ENCODE measurements around the gene JAKMIP2. TPM values are rescaled to one million over a fixed set of nuclear protein-coding genes. Genes with fewer than 3 reads are reported as not detected.
A peak's percentile ranks its signal among the peaks of the same experiment; 100 is the strongest.

JAKMIP2 gene
- total RNA-seq, 3 donors from 2014 or later (not counting 1 experiment from before 2014, with no cell fraction given) = 12.2 to 16.1 (median 14.9) TPM

GRCh38 chr5:147751156-147751830, 31.2 kb downstream of the JAKMIP2 start:
- H3K36me3 ChIP-seq (ENCODE audit: control insufficient read depth, insufficient read depth, low read length) = no peaks in the 10 kb centered on the region
- no peak for DNase-seq
- no peaks in the 10 kb centered on the region for H3K27me3 ChIP-seq (ENCODE audit: control insufficient read depth, insufficient read depth, low read length)
- no peak for ATAC-seq
- H3K27ac Mint-ChIP-seq = no peak overlapping the region
- no peaks in the 10 kb centered on the region for H3K4me1 ChIP-seq (ENCODE audit: control insufficient read depth, insufficient read depth, low read length)
- no peaks in the 10 kb centered on the region for H3K9me3 ChIP-seq (ENCODE audit: control insufficient read depth, insufficient read depth, low read length)
- no peak overlapping the region for H3K27ac ChIP-seq (ENCODE audit: low read length)
- H3K36me3 Mint-ChIP-seq = no peaks in the 10 kb centered on the region
- 92% methylated on average over 13 of the region's 13 CpGs for WGBS (ENCODE audit: insufficient coverage)
- intact Hi-C loops (cut with micrococcal nuclease) = no loop called here
- no peak overlapping the region for H3K4me3 ChIP-seq (ENCODE audit: low read length)
- H3K27me3 Mint-ChIP-seq (ENCODE audit: low read depth in 2 of 2) = no peaks in the 10 kb centered on the region
- H3K9me3 Mint-ChIP-seq = no peaks in the 10 kb centered on the region
- H3K4me3 Mint-ChIP-seq = no peak overlapping the region
- peaks cover 43 to 44% of the 10 kb centered on the region in 2 donors for H3K4me1 Mint-ChIP-seq
- TF ChIP-seq, protein P1, sequence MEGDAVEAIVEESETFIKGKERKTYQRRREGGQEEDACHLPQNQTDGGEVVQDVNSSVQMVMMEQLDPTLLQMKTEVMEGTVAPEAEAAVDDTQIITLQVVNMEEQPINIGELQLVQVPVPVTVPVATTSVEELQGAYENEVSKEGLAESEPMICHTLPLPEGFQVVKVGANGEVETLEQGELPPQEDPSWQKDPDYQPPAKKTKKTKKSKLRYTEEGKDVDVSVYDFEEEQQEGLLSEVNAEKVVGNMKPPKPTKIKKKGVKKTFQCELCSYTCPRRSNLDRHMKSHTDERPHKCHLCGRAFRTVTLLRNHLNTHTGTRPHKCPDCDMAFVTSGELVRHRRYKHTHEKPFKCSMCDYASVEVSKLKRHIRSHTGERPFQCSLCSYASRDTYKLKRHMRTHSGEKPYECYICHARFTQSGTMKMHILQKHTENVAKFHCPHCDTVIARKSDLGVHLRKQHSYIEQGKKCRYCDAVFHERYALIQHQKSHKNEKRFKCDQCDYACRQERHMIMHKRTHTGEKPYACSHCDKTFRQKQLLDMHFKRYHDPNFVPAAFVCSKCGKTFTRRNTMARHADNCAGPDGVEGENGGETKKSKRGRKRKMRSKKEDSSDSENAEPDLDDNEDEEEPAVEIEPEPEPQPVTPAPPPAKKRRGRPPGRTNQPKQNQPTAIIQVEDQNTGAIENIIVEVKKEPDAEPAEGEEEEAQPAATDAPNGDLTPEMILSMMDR (IDR thresholded peaks at IDR 0.05) = no peak

DNA sequence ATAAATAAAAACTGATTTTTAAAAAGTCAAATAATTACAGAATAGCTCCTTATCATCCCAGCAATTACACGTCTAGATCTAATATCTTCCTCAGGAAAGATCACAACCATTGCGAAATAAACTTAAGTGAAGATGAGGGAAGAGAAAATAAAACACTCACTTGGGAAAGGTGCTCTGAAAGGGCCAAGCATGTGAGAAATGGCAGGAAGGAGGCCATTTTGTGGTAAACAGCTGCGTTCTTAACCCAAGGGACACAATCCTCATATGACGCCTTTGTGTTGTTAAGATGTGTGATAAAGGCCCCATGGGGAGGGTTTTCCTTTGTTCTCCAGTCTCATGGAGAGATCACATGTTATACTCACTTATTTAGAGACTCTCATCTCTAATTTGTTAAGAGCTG, 32.5 kb downstream of the JAKMIP2 start:
- Histone ChIP-seq H3K4me3 (ENCODE audit: low read length) (no peak overlapping the region), H3K27me3 (ENCODE audit: control insufficient read depth, insufficient read depth, low read length) (no peaks in the 10 kb centered on the region), H3K4me1 (ENCODE audit: control insufficient read depth, insufficient read depth, low read length) (no peaks in the 10 kb centered on the region), H3K36me3 (ENCODE audit: control insufficient read depth, insufficient read depth, low read length) (no peaks in the 10 kb centered on the region), H3K9me3 (ENCODE audit: control insufficient read depth, insufficient read depth, low read length) (no peaks in the 10 kb centered on the region), H3K27ac (ENCODE audit: low read length) (no peak overlapping the region)
- Mint-ChIP-seq H3K4me1 (peaks cover 48 to 49% of the 10 kb centered on the region in 2 donors), H3K9me3 (no peaks in the 10 kb centered on the region), H3K27me3 (ENCODE audit: low read depth in 2 of 2) (no peaks in the 10 kb centered on the region), H3K4me3 (no peak overlapping the region), H3K36me3 (no peaks in the 10 kb centered on the region), H3K27ac (peak overlapping the region; percentile 4 to 29)
- no peak for DNase-seq
- intact Hi-C loops (cut with micrococcal nuclease) = no loop called here
- 43% methylated on average over 3 of the region's 4 CpGs for WGBS (ENCODE audit: insufficient coverage)
- TF ChIP-seq, protein P1 (IDR thresholded peaks at IDR 0.05) = no peak
- peak in 1 of 3 donors; percentile 45 for ATAC-seq

- H3K27me3 Mint-ChIP-seq (ENCODE audit: low read depth in 2 of 2) = no peaks in the 10 kb centered on the region
- WGBS (ENCODE audit: insufficient coverage) = 88% methylated on average over 2 of the region's 2 CpGs
- DNase-seq (no peak), ATAC-seq (no peak)
- H3K4me1 Mint-ChIP-seq = peaks cover 43 to 50% of the 10 kb centered on the region in 2 donors
- Histone ChIP-seq H3K36me3 (ENCODE audit: control insufficient read depth, insufficient read depth, low read length) (no peaks in the 10 kb centered on the region), H3K4me1 (ENCODE audit: control insufficient read depth, insufficient read depth, low read length) (no peaks in the 10 kb centered on the region), H3K27me3 (ENCODE audit: control insufficient read depth, insufficient read depth, low read length) (no peaks in the 10 kb centered on the region), H3K9me3 (ENCODE audit: control insufficient read depth, insufficient read depth, low read length) (no peaks in the 10 kb centered on the region), H3K27ac (ENCODE audit: low read length) (no peak overlapping the region), H3K4me3 (ENCODE audit: low read length) (no peak overlapping the region)
- TF ChIP-seq, protein P1 (IDR thresholded peaks at IDR 0.05) = no peak
- H3K36me3 Mint-ChIP-seq = no peaks in the 10 kb centered on the region
- no peak overlapping the region for H3K27ac Mint-ChIP-seq
- H3K4me3 Mint-ChIP-seq = no peak overlapping the region
- intact Hi-C loops (cut with micrococcal nuclease) = no loop called here
- H3K9me3 Mint-ChIP-seq = no peaks in the 10 kb centered on the region
Measured at GRCh38 chr5:147748590-147748989, 33.9 kb downstream of the JAKMIP2 start.

- no peak overlapping the region for H3K4me3 Mint-ChIP-seq
- no peaks in the 10 kb centered on the region for H3K4me1 ChIP-seq (ENCODE audit: control insufficient read depth, insufficient read depth, low read length)
Measured at GRCh38 chr5:147746986-147747385, 35.5 kb downstream of the JAKMIP2 start.

More at GRCh38 chr5:147746986-147747385, 35.5 kb downstream of the JAKMIP2 start:
- no peak overlapping the region for H3K27ac Mint-ChIP-seq
- H3K9me3 ChIP-seq (ENCODE audit: control insufficient read depth, insufficient read depth, low read length) = no peaks in the 10 kb centered on the region
- TF ChIP-seq, protein P1 (IDR thresholded peaks at IDR 0.05) = no peak
- H3K4me3 ChIP-seq (ENCODE audit: low read length) = no peak overlapping the region
- ATAC-seq (no peak), DNase-seq (no peak)
- no peaks in the 10 kb centered on the region for H3K27me3 Mint-ChIP-seq (ENCODE audit: low read depth in 2 of 2)
- H3K36me3 ChIP-seq (ENCODE audit: control insufficient read depth, insufficient read depth, low read length) = no peaks in the 10 kb centered on the region
- peaks cover 41 to 43% of the 10 kb centered on the region in 2 donors for H3K4me1 Mint-ChIP-seq
- no CpG with 5 or more reads among the region's 3 CpGs for WGBS (ENCODE audit: insufficient coverage)
- H3K36me3 Mint-ChIP-seq = no peaks in the 10 kb centered on the region
- no peaks in the 10 kb centered on the region for H3K9me3 Mint-ChIP-seq
- intact Hi-C loops (cut with micrococcal nuclease) = no loop called here
- H3K27ac ChIP-seq (ENCODE audit: low read length) = no peak overlapping the region
- H3K27me3 ChIP-seq (ENCODE audit: control insufficient read depth, insufficient read depth, low read length) = no peaks in the 10 kb centered on the region
